T follicular helper cell (primary cell): ENCODE measurements around the gene SVIL.
"Not testable (repeated sequence)": the region's sequence is repeated elsewhere in the genome, so short reads cannot be mapped to it uniquely, and the experiment has no call there.

ENCODE experiments used
- DNase-seq: peaks from one replicate; pipeline ENCODE4 v3.0.0-alpha.2; 2020; ENCODE audit warnings: low read depth

SVIL gene

DNA sequence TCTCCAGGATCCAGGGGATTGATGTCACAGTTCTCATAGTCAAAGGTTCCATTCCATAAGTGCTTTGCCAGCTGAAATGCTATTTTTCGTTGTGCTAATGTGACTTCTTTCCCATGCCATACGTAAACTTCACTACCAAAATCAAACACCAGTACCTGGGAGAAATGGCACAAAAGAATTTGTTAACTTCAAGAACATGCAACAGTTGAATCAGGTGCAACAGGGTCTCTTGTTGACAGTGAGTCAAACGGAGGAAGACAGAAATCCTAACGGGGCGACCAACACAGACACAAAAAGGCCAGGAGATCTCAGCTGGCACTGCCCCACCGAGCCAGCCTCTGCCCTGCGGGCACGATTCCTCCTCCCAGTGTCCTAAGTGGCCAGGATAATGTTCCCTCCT lies 150.1 kb downstream of the SVIL start:
- not testable (repeated sequence) for DNase-seq

DNA sequence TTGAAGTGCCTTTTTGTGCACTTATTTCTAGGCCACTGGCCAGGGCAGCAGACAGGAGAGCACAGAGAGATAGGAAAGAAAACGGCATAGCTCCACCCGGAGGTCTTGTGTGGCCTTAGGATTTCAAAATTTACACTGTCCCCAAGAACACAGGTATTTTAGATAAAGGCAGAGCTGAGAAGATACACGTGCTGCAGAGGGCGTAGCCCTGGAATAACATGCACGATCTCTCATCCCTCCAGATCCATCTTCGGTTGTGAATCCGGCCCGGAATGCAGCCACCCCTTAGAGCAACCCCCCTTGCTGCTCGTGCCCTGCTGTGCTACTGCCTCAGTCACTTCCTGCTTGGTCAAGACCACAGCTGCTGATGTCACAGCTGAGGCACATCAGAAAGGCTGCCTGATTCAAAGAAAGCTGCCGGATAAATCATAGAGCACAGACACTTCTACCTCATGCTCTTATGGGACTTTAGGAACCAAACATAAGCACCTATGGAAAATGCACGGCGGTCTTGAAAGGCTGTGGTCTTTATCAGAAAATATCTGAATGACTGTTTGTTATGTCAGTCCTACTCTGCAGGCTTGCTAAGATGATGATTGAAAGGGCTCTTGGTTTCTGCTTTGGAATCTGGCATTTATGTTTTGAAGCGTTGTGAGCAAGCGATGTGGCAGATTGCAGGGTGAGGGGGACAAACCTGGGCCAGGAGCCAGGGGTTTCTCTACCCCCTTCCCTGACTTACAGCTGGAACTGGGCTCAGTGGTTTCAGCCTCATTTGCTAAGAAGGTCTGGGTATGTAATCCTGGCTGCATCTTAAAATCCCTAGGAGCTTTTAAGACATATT lies 152.0 kb downstream of the SVIL start:
- DNase-seq, result no peak

DNA sequence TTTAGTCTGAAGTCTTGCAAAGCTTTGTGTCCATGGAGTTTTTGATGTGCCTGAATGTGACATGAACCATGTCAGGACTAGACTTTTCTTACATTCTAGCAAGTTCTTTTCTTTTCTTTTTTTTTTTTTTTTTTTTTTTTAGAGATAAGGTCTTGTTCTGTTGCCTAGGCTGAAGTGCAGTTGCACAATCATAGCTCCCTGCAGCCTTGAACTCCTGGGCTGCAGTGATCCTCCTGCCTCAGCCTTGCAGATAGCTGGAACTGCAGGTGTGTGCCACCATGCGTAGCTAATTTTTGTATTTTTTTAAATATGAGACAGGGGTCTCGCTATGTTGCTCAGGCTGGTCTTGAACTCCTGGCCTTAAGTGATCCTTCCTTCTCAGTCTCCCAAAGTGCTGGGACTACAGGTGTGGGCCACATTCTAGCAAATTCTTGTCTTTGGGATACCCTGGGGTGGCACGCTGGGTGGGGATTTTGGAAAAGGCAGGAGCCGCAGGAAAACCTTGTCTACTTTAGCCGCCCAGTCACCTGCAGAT lies 152.8 kb downstream of the SVIL start:
- DNase-seq, result no peak

DNA sequence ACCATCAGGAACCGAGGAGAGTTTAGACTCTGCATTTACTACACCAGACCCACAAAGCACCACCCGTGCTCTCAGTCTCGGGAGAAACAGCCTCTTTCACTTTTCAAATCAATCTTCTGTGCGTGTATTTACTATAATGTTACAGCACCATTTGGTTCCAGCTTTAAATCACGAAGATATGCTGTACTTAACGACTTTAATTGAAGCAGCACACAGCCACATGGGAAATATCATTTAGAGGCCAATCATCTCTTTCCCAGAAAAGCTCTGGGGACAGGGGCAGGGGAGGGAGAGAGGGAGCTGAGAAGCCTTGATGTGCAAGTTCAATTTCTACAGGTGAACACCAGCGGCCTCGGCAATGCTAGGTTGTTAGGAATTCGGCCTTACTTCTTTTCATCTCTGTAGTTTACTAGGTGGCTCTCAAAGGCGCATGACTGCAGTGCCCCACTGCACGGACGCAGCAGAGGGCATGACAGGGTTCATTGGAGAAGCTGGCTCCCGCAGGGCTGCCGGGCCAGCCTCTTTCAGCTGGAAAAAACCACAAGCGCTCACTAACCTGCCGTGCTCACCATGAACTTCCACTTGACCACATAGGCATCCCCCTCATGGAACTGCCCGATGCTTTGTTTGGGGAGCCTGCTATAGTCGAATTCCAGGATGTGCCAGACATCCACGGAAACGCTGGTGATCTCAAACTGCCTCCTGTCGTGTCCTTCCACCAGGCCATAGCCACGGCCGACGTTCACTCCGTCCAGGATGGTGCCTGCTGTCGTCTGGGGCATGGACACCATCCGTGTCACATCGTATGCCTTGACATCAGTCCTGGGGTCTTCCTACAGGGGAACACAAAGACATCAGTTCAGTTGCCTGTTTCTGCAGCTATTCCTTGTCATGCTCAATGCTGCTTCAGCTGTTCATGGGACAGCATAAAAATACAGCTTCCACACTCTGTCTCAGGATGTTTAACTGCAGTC lies 154.5 kb downstream of the SVIL start:
- DNase-seq, result no peak

DNA sequence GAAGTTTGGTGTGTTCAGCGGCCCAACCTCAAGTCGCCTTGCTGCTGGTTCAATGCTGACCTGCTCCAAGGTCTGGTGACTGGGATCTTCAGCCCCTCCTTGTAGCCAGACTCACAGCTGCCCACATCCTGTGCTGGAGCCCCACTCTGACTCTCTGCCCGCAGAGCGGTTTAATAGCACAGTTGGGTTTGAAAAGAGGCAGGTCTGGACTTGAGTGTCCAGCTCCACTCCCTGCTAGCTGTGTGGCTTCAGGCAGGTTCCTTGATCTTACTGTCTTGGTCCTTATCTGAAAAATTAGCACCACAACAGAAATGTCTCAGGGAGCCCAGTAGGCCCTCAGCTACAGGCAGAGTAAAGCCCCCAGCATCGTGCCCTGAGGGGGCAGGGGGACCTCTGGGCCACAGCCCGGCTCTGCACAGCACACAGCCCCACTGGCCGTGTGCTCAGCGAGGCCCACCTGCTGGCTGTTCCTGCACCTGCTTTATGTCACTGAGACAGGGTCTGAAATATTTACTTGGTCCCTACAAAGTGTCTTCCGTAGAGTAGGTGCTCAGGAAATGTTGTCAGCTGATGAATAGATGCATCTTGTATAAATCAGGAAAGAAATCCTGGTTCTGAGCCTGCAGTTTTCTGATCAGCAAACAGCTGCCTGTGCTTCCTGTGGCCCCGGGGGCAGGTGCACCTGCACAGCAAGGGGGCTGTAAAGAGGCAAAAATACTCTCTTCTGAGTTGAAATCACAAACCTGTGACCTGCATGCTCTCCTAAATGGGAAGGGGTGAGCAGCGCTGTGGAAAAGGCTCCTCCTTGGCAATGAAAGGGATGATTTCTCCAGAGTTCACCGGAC lies 155.5 kb downstream of the SVIL start:
- DNase-seq, result no peak

DNA sequence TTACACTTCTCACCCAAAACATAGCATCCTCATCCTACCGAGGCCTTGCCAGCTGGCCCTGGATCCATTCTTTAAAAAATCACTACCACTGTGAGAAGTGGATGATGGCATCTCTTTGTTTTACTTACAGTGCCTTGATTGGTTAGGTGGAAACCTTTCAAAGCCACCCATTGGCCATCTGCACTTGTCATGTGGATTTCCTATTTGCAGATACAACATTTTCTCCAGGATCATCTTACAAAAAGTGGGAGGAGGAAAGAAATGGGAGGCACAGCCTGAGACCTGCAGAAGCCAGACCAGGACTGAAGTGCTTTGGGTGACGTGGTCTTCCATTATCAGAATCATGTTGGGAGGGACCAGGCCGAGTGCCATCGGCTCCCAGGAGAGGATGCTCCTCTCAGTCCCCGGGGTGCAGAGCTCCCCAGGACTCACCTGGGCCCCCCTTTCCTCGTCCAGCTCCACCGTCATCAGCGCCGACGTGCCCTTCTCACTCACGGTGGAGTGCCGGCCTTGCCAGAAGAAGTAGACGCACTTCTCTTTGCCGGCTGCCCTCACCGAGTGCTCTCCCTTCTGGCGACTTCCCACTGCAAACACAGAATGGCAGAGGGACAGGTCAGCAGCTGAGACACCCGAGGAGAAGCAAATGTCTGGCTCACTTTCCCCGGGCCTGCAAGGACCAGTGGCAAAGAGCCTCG lies 161.2 kb downstream of the SVIL start:
- no peak for DNase-seq

DNA sequence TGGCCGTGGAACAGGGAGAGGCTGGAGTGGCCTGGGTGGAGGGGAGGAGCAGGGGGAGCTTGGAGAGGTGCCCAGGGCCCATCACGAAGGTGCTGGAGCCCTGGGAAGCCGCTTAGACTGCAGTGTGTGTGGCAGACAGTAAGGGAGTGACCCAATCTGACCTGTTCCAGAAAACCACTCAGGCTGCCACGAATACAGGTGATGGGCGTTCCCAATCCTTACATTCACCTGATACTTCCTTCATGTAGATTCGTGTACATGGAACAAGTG lies 161.7 kb downstream of the SVIL start:
- no peak for DNase-seq

DNA sequence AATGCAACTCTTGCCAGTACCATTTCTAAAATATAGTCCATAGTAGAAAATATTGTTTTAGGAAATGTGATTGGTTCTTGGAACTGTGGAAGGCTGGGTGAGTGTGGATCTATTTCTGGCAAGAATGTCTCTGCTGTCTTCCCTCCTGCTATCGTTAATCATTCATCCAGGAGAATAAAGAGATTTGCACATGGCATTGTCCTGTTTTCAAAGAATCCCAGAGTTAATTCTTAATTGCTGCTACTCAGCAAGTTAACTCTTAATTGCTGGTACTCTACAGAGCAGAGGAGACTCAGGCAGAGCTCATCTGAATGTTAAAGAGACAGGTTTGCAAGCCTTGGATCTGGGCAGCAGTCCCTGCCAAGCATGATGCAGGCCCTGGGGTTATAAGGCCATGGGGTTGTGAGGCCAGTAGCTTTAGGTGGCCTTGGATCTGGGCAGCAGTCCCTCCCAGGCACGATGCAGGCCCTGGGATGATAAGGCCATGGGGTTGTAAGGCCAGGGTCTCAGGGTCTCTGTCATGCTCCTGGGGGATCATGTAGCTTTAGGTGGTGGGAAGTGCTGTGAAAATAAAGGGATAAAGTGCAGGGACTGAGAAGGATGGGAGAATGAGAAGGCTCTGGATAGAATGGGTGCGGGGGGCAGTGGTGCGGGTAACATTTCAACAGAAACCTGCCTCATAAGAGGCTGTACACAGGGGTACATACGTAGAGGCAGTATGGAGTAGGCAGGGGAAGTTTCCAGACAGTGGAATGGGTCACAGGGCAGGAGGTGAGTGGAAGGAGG lies 162.3 kb downstream of the SVIL start:
- DNase-seq, result no peak

DNA sequence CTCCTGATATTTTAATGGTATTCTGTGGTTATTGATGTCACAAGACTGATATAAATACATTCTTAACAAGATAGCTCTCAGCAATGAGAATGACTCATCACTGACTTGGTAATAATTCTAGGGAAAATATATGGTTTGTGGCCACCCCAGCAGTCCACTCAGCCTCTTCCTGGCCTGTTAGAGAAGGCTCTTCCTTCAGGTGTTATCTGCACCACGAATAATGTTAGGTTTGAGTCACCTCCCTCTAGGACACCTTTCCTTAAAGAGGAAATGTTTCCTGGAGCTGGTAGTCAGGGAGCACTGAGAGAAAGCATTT lies 163.3 kb downstream of the SVIL start:
- no peak for DNase-seq

DNA sequence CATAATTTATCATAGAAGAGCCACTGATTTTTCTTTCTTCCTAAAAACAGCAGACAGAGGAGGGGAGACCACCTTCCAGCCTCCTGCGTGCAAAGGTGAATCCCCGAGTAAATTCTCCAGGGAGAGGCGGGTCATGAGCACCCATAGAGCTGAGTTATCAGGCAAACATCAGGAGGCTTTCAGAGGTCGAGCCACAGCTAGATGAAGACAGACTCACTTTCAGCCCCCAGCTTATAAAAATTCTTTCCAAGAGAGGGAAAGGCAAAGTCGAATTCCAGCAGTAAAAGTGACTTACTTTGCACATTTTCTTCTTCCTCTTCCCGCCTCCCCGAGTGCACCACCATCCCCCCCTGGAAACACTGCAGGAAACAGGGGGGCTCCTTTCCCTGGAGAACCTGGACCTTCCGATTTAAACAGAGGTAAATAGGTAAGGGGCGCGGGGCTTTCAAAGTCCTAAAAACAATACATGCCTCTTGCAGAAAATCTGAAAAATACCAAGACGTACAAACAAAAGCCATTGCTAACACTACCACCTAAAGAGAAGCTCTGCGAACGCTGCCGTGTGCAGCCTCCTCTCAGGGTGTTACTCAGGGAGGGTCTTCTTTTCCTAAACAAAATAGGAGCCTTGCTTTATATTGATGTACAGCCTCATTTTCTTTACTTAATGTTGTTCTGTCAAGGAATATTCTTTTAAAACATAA lies 163.8 kb downstream of the SVIL start:
- DNase-seq, result no peak

DNA sequence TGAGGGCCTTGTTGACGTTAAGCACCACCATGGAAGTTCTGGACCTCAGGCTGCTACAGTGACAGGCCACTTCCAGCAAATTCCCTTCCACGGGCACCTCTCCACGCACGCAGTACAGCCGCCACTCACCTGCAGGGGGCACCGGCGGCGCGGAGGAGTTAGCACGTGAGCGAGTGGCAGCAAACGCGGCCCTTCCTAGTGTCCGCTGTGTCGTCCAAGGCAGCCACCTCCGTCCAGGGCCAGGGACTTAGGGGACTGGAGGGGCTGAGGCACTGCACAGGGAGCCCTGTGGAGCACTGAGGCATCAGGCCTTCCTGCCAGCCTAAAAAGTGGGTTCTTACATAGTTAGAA lies 164.4 kb downstream of the SVIL start:
- DNase-seq, result no peak

DNA sequence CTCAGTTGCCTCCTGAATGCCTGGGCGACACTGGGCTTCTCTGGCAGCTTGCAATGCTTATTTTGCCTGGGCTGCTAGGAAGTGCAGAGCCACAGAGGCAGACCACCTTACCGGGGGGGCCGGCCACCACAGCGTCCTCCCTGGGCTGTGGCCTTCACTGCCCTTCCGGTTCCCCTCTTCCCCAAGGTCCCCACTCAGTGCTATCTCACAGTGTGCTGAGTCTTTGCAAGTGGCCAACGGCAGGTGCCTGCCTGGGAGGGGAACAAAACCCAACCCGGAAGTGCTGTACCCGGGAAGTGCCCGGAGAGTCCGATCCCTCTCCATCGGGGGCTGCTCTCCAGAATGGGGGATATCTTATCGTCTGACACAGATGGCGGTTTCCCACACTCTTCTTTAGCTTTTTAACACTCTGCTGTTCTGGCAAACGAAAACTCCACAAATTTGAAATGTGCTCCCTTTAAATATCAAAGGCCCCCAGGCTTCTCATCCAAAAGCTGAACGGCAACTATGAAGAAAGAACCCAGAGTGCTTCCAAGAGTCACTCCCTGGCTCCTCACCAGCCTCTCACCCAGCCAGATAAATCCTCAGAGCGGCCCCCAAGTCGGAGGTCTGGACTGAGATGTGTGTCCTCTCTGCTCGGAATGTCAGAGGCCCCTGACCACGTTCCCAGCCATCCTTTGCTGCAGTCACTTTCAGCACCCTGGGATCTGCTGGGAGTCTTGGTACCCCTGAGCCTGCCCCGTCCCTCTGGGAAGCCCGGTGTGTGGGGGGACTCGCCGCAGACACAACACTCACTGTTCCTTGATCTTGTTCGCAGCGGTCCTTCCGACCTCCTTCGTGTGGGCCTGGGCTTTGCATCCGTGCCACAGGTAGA lies 165.1 kb downstream of the SVIL start:
- no peak for DNase-seq

DNA sequence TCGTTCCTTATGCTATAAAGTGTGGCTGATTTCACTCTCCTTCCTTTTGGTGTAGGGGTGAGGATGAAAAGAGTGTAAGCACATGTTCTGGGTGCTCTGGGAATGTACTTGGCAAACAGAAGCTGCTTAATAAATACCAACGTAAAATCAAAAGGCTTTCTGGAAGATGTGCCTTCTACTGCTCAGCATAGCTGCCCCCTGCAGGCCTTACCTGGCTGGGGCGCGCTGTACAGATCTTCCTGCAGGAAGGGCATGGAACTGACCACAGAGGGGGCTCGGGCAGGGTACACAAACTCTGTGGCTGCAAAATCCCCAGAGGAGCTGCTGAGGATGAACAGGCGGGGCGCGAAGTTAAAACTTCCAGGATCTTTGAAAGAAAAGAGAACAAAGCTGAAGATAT lies 169.4 kb downstream of the SVIL start:
- DNase-seq, result no peak

DNA sequence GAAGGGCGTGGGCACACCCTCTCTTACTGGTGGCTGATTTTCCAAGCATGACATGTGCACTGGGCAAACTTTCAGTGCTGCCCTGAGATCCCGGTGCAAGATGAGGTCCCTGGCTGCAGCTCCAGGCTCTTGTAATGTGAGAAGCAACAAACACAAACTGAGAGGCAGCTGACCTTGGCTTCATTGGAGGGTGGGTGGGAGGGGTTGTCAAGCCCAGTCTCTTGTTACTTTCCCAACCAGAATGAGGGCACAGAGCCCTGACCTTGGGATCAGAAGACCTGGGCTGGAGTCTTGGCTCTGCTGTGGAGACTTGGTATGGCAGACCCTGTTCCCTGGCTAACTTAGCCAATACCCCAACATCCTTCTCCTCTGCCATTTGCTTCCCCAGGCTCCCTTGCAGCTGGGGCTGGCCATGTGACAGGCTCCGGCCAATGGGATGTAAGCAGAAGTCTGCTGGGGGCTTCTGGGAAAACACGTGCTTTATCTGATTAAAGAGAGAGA lies 170.1 kb downstream of the SVIL start:
- not testable (repeated sequence) for DNase-seq

DNA sequence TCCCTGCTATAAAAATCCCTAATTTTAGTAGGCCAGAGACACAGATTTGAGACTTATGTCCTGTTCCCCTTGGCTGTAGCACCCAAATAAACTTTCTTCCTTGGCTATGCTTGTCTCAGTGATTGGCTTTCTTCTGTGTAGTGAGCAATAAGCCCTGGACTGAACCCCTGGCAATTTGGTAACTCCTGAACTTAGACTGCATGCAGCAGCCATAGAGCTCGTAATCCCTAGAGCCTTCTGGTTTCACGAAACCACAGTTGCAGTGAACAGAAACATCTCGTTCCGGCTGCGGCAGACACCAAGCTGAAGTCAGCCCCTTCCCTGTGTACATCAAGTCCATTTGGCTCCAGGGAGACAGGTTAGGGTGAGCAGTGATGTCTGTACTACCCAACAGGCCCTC lies 173.7 kb downstream of the SVIL start:
- DNase-seq, result no peak

DNA sequence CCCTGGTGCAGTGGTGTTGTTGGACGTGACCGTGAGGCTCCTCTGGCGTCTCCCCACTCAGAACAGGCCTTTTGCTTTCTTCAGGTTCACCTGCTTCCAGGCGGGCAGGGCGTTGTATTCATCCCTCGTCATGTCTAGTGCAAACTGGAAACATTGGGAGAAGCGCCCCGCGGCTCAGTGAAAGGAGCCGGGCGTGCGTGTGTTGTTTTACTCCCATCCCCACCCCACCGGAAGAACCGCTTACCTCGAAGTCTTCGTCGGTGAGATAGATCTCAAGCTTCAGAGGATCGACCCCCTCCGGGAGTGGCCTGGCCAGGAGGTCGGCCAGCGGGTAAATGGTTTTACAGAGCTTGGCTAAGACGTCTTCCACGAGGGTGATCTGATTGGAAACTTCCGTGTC lies 176.6 kb downstream of the SVIL start:
- DNase-seq, result not testable (repeated sequence)

DNA sequence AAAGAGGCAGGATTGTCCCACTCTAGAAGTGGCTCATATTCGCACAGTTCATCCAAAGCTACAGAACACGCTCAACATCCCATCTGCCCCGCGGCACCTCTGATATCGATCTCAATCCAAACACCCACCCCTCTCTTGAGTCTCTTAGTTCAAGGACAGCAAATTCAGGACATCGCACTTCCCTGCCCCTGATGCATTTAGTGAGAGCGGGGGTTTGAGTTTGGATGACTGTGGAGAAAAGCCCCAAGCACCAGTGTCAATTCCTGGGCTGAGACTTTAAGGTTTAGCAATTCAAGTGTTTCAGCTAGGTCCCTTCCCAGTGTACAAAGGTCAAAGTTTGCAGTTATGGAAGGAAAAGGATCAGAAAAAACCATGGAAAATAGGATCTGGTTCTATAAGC lies 179.7 kb downstream of the SVIL start:
- no peak for DNase-seq

DNA sequence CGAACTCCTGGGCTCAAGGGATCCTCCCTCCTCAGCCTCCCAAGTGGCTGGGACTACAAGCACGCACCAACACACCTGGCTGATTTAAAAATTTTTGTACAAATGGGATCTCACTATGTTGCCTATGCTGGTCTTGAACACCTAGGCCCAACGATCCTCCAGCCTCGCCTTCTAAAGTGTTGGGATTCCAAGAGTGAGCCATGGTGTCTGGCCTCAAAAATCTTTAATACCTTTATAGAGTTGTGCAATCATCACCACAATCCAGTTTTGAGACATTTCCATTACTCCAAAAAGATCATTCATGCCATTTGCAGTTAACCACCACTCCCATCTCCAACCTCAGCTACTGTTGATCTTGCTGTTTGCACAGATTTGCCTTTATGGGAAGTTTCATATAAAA lies 180.5 kb downstream of the SVIL start:
- DNase-seq, result no peak

DNA sequence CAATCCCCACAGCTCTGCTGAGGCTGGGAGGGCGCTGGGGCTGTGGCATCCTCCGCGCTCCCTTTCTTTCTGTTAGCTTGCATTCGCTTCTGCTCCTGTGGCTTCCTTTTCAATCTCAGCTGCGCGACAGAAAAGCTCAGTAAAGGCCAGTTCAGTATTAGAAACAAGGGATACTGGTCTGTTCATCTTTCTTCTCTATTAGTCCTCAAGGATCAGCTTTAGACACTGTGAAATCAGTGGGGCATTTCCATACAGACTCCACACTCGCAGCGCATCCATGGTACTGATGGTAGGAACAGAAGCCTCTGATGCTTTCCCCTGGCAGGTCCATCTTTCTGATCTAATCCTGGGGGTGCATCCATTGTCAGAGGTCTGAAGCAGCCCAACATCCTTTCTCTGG lies 182.2 kb downstream of the SVIL start:
- DNase-seq, result no peak
